RWPE2 (cell line): ENCODE results near the gene CIDEC.

Experiments used
- ATAC-seq: fragments of 200-7000 bp; cut with Tn5 transposase; 3 replicates; pipeline ENCODE4 v1.9.1; 2021; ENCODE audit warnings: low read depth
- DNase-seq: peaks from one replicate; pipeline ENCODE4 v3.0.0-alpha.2; 2020; ENCODE audit warnings: low spot score
- H3K27ac ChIP-seq: fragments of 450-650 bp; 2 replicates; pipeline ENCODE4 v1.5.1; 2017; ENCODE audit warnings: mild to moderate bottlenecking; ENCODE audit not compliant: poor library complexity, severe bottlenecking
- H3K27me3 ChIP-seq: fragments of 250-450 bp; sonication (Bioruptor Pico); 2 replicates; pipeline ENCODE4 v1.5.1; 2021; ENCODE audit warnings: mild to moderate bottlenecking, moderate library complexity; ENCODE audit not compliant: insufficient read depth, poor library complexity, severe bottlenecking
- H3K36me3 ChIP-seq: fragments of 250-450 bp; sonication (Bioruptor Pico); 2 replicates; pipeline ENCODE4 v1.5.1; 2020; ENCODE audit warnings: low read depth, mild to moderate bottlenecking, moderate library complexity
- H3K4me1 ChIP-seq: fragments of 250-450 bp; sonication (Bioruptor Pico); 2 replicates; pipeline ENCODE4 v1.5.1; 2021; ENCODE audit warnings: mild to moderate bottlenecking, moderate library complexity; ENCODE audit not compliant: insufficient read depth, poor library complexity, severe bottlenecking
- H3K4me3 ChIP-seq: fragments of 250-450 bp; sonication (Bioruptor Pico); 2 replicates; pipeline ENCODE4 v1.5.1; 2021; ENCODE audit warnings: mild to moderate bottlenecking, moderate library complexity; ENCODE audit not compliant: severe bottlenecking
- H3K9me3 ChIP-seq: fragments of 250-450 bp; sonication (Bioruptor Pico); 2 replicates; pipeline ENCODE4 v1.5.1; 2021; ENCODE audit warnings: mild to moderate bottlenecking, moderate library complexity; ENCODE audit not compliant: severe bottlenecking
- CTCF ChIP-seq: fragments of 450-650 bp; IDR thresholded peaks from one replicate; pipeline ENCODE4 v1.5.1; 2017; ENCODE audit warnings: mild to moderate bottlenecking, moderate library complexity; ENCODE audit not compliant: poor library complexity, severe bottlenecking

Gene CIDEC

GRCh38 chr3:9837701-9838582 is 42.1 kb downstream of the CIDEC start:
- Histone ChIP-seq H3K36me3 (peaks cover 30% of the 10 kb centered on the region), H3K27ac (no peak overlapping the region), H3K9me3 (no peaks in the 10 kb centered on the region), H3K4me1 (peaks cover 3% of the 10 kb centered on the region), H3K27me3 (no peaks in the 10 kb centered on the region), H3K4me3 (no peak overlapping the region)
- no peak for TF ChIP-seq CTCF
- no peak for ATAC-seq
- no peak for DNase-seq

GRCh38 chr3:9834520-9835380 is 45.3 kb downstream of the CIDEC start:
- no peak overlapping the region for H3K4me3 ChIP-seq
- no peak for TF ChIP-seq CTCF
- H3K27me3 ChIP-seq, result no peaks in the 10 kb centered on the region
- no peak overlapping the region for H3K27ac ChIP-seq
- H3K36me3 ChIP-seq, result peaks cover 1% of the 10 kb centered on the region
- no peaks in the 10 kb centered on the region for H3K9me3 ChIP-seq
- DNase-seq (no peak), ATAC-seq (no peak)
- no peaks in the 10 kb centered on the region for H3K4me1 ChIP-seq

DNA sequence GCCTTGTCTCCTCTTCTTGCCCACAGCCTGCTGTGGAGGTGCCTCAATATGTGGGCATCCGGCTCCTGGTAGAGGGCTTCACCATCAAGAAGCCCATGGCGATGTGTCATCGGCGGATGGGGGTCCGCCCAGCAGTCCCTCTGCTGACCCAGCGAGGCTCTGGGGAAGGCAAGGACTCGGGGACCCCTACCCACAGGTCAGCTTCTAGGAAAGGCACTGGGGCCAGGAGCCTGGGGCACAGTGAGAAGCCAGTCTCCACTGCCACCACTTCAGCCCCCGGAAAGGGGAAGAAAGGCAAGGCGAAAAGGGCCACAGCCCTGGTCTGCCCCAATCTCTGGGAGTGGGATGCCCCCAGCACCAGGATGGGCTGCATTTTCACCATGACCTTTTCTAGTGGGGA is 47.0 kb downstream of the CIDEC start:
- no peak for ATAC-seq
- Histone ChIP-seq H3K27me3 (no peaks in the 10 kb centered on the region), H3K9me3 (no peaks in the 10 kb centered on the region), H3K36me3 (peaks cover 5% of the 10 kb centered on the region), H3K27ac (no peak overlapping the region), H3K4me3 (no peak overlapping the region), H3K4me1 (no peaks in the 10 kb centered on the region)
- no peak for TF ChIP-seq CTCF
- DNase-seq, result no peak

DNA sequence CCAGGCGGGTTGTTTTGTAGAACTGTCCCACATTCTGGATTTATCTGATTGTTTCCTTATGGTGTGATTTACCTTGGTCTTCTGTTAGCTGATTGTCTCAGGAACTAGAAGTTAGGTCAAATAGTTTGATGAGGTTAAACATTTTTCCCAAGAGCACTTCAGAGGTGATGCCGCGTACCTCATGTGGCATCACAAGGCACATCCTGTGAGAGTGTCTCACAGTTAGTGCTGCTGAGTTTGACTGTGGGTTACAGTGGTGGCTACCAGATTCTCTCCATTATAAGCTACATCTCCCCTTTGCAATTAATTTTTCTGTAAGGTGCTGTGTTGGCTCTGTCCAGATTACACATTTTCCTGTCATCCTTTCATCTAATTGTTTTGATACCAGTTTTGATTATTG is 48.8 kb downstream of the CIDEC start:
- DNase-seq, result no peak
- Histone ChIP-seq H3K36me3 (peaks cover 5% of the 10 kb centered on the region), H3K27ac (no peak overlapping the region), H3K4me3 (no peak overlapping the region), H3K27me3 (no peaks in the 10 kb centered on the region), H3K9me3 (no peaks in the 10 kb centered on the region), H3K4me1 (no peaks in the 10 kb centered on the region)
- no peak for ATAC-seq
- no peak for TF ChIP-seq CTCF
